ENCODE measurements around the gene TANGO2. TPM values are rescaled to one million over a fixed set of nuclear protein-coding genes. Genes with fewer than 3 reads are reported as not detected.
A peak's percentile ranks its signal among the peaks of the same experiment; 100 is the strongest.

TANGO2 gene
- total and polyA plus RNA-seq, 9 of the 15 experiments (the other 6 are each of a cell fraction or from before 2014, with no cell fraction given): 15.5 to 94.9 (median 70.1) TPM

DNA sequence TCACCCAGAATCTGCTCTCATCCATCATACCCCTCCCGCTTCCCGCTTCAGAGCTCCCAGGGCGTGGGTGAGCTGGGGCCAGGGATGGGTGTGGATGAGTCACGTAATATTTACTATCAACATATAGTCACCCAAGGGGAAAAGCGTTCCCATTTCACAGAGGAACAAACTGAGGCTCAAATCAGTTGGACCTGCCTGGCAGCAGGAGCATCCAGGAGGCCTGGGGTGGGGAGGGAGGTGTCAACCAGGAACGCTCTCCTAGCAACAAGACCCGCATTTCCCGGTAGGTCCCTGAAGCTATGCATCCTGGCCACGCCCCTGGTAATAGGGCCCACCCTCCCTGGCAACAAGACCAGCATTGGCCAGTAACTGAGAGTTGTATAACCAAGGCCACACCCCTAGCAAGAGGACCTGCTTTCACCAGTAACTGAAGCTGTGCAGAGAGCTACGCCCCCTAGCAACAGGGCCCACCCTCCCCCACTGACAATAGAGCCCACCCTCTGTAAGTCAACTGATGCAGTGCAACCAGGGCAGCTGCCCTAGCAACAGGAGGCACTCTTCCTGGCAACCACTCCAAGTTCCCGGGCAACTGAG is 46.5 kb upstream of the TANGO2 start (continued):
- TF ChIP-seq CHD2 (IDR thresholded peaks at IDR 0.05; ENCODE audit: low read depth, low read length) (0 out of 2 replicates have a peak, but pooled peaks have one; percentile 21), ZNF785 (CRISPR knock-in tag; IDR thresholded peaks at IDR 0.05) (no peak), TAF9B (IDR thresholded peaks at IDR 0.05; ENCODE audit: partially characterized antibody) (no peak), SRSF9 (IDR thresholded peaks at IDR 0.05; ENCODE audit: borderline replicate concordance, low read depth, low read length) (no peak), PHF20 (IDR thresholded peaks at IDR 0.05; ENCODE audit: partially characterized antibody) (peak; percentile 82), ZNF143 (CRISPR knock-in tag; IDR thresholded peaks at IDR 0.05) (no peak), FOS (IDR thresholded peaks at IDR 0.05; ENCODE audit: extremely low read depth, insufficient read length) (no peak), SMAD4 (CRISPR knock-in tag; conservative IDR thresholded peaks at IDR 0.05) (0 out of 2 replicates have a peak, but pooled peaks have one; percentile 11), MEIS2 (IDR thresholded peaks at IDR 0.05; ENCODE audit: partially characterized antibody) (no peak), SREBF1 (IDR thresholded peaks at IDR 0.05; ENCODE audit: borderline replicate concordance, low read depth, low read length) (no peak), BCOR (IDR thresholded peaks at IDR 0.05) (peak; percentile 100), SRSF3 (IDR thresholded peaks at IDR 0.05; ENCODE audit: insufficient read depth, low read length) (no peak), ESRRA (IDR thresholded peaks at IDR 0.05; ENCODE audit: borderline replicate concordance, low read depth) (peak; percentile 54; the same call in 1 of the 2 replicates), SNRNP70 (optimal IDR thresholded peaks at IDR 0.05; ENCODE audit: low read depth, low read length) (no peak), CBX1 (IDR thresholded peaks at IDR 0.05; ENCODE audit: low read depth) (peak; percentile 99), RBM34 (IDR thresholded peaks at IDR 0.05; ENCODE audit: borderline replicate concordance, insufficient read depth, low read length) (no peak), HDAC3 (IDR thresholded peaks at IDR 0.05; ENCODE audit: borderline replicate concordance, partially characterized antibody) (no peak), ARHGAP35 (IDR thresholded peaks at IDR 0.05; ENCODE audit: partially characterized antibody) (peak; percentile 52)
- TF ChIP-seq, protein P1, sequence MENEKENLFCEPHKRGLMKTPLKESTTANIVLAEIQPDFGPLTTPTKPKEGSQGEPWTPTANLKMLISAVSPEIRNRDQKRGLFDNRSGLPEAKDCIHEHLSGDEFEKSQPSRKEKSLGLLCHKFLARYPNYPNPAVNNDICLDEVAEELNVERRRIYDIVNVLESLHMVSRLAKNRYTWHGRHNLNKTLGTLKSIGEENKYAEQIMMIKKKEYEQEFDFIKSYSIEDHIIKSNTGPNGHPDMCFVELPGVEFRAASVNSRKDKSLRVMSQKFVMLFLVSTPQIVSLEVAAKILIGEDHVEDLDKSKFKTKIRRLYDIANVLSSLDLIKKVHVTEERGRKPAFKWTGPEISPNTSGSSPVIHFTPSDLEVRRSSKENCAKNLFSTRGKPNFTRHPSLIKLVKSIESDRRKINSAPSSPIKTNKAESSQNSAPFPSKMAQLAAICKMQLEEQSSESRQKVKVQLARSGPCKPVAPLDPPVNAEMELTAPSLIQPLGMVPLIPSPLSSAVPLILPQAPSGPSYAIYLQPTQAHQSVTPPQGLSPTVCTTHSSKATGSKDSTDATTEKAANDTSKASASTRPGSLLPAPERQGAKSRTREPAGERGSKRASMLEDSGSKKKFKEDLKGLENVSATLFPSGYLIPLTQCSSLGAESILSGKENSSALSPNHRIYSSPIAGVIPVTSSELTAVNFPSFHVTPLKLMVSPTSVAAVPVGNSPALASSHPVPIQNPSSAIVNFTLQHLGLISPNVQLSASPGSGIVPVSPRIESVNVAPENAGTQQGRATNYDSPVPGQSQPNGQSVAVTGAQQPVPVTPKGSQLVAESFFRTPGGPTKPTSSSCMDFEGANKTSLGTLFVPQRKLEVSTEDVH (IDR thresholded peaks at IDR 0.05; ENCODE audit: low read depth, partially characterized antibody): no peak
- TF ChIP-seq, protein P2, sequence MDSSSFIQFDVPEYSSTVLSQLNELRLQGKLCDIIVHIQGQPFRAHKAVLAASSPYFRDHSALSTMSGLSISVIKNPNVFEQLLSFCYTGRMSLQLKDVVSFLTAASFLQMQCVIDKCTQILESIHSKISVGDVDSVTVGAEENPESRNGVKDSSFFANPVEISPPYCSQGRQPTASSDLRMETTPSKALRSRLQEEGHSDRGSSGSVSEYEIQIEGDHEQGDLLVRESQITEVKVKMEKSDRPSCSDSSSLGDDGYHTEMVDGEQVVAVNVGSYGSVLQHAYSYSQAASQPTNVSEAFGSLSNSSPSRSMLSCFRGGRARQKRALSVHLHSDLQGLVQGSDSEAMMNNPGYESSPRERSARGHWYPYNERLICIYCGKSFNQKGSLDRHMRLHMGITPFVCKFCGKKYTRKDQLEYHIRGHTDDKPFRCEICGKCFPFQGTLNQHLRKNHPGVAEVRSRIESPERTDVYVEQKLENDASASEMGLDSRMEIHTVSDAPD (CRISPR knock-in tag; IDR thresholded peaks at IDR 0.05): peak; percentile 53; the same call in 1 of the 2 replicates
- TF ChIP-seq, protein P3, sequence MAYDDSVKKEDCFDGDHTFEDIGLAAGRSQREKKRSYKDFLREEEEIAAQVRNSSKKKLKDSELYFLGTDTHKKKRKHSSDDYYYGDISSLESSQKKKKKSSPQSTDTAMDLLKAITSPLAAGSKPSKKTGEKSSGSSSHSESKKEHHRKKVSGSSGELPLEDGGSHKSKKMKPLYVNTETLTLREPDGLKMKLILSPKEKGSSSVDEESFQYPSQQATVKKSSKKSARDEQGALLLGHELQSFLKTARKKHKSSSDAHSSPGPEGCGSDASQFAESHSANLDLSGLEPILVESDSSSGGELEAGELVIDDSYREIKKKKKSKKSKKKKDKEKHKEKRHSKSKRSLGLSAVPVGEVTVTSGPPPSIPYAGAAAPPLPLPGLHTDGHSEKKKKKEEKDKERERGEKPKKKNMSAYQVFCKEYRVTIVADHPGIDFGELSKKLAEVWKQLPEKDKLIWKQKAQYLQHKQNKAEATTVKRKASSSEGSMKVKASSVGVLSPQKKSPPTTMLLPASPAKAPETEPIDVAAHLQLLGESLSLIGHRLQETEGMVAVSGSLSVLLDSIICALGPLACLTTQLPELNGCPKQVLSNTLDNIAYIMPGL (CRISPR knock-in tag; IDR thresholded peaks at IDR 0.05): peak; percentile 59; the same call in 1 of the 2 replicates
- TF ChIP-seq, protein P4, sequence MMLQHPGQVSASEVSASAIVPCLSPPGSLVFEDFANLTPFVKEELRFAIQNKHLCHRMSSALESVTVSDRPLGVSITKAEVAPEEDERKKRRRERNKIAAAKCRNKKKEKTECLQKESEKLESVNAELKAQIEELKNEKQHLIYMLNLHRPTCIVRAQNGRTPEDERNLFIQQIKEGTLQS (IDR thresholded peaks at IDR 0.05): peak; percentile 67
- TF ChIP-seq, protein P4 (CRISPR knock-in tag; conservative IDR thresholded peaks at IDR 0.05): no peak

Measured in K562 (cell line).